PC-9 (cell line): ENCODE measurements around the gene TMTC2. TPM values are rescaled to one million over a fixed set of nuclear protein-coding genes. Genes with fewer than 3 reads are reported as not detected.
"Not testable (repeated sequence)": the region's sequence is repeated elsewhere in the genome, so short reads cannot be mapped to it uniquely, and the experiment has no call there.

ENCODE experiments used
- BruUV-seq: library from RNA; stranded (reverse); fragments of 400-500 nt; replicated peaks from 2 replicates; lab custom pipeline; 2021; lab: Mats Ljungman, UMichigan
- CTCF ChIA-PET: fragments of 300-600 bp; sonication (Branson Sonifier 250); formaldehyde crosslinking; loops from one replicate; lab custom pipeline; 2022; ENCODE audit warnings: antibody characterized with exemption; lab: Charles Lee
- POLR2A ChIA-PET: fragments of 300-600 bp; sonication (Branson Sonifier 250); formaldehyde crosslinking; loops from one replicate; lab custom pipeline; 2022; ENCODE audit warnings: antibody characterized with exemption; ENCODE audit not compliant: unreplicated experiment; lab: Charles Lee
- DNase-seq, 2 experiments: peaks; one replicate each; pipeline versions ENCODE4 v3.0.0 to v3.0.0-alpha.2; 2015 to 2022; ENCODE audit warnings: mixed read lengths in 1 of 2
- H2AFZ ChIP-seq: fragments of 200-600 bp; sonication (generic); 2 replicates; pipeline ENCODE4 v1.8.1; 2017; ENCODE audit warnings: antibody characterized with exemption
- H3F3A ChIP-seq: fragments of 200-600 bp; sonication (generic); 2 replicates; pipeline ENCODE4 v1.8.1; 2017; ENCODE audit warnings: antibody characterized with exemption, mild to moderate bottlenecking, low read depth; ENCODE audit not compliant: insufficient read depth
- H3K27ac ChIP-seq: fragments of 200-600 bp; sonication (generic); 2 replicates; pipeline ENCODE4 v1.6.1; 2016; ENCODE audit warnings: mixed run types
- H3K27me3 ChIP-seq: fragments of 200-600 bp; sonication (generic); 2 replicates; pipeline ENCODE4 v1.6.1; 2016; ENCODE audit warnings: low read depth, mixed run types; ENCODE audit not compliant: insufficient read depth
- H3K36me3 ChIP-seq: fragments of 200-600 bp; sonication (generic); 2 replicates; pipeline ENCODE4 v1.6.1; 2016; ENCODE audit warnings: low read depth, mixed run types
- H3K4me1 ChIP-seq: fragments of 200-600 bp; sonication (generic); replicated peaks from 2 replicates; pipeline ENCODE4 v1.6.1; 2016; ENCODE audit warnings: mixed run types; ENCODE audit not compliant: insufficient read depth
- H3K4me2 ChIP-seq: fragments of 200-600 bp; sonication (generic); 2 replicates; pipeline ENCODE4 v1.6.1; 2017; ENCODE audit warnings: mixed run types
- H3K4me3 ChIP-seq: fragments of 200-600 bp; sonication (generic); 2 replicates; pipeline ENCODE4 v1.6.1; 2016; ENCODE audit warnings: mixed run types
- H3K79me2 ChIP-seq: fragments of 200-600 bp; sonication (generic); 2 replicates; pipeline ENCODE4 v1.6.1; 2017; ENCODE audit warnings: low read depth, mixed run types
- H3K9me2 ChIP-seq: fragments of 200-600 bp; sonication (generic); 2 replicates; pipeline ENCODE4 v1.8.1; 2017; ENCODE audit warnings: mild to moderate bottlenecking; ENCODE audit not compliant: insufficient read depth
- H3K9me3 ChIP-seq: fragments of 200-600 bp; sonication (generic); 2 replicates; pipeline ENCODE4 v1.8.1; 2016; ENCODE audit warnings: low read depth; ENCODE audit not compliant: insufficient read depth
- H4K20me1 ChIP-seq: fragments of 200-600 bp; sonication (generic); 2 replicates; pipeline ENCODE4 v1.8.1; 2017; ENCODE audit not compliant: insufficient read depth
- CTCF ChIP-seq: fragments of 200-600 bp; sonication (generic); conservative IDR thresholded peaks from 2 replicates; pipeline ENCODE4 v1.6.1; 2017; ENCODE audit warnings: mixed run types, antibody characterized with exemption, mild to moderate bottlenecking, moderate library complexity
- EZH2 ChIP-seq: fragments of 200-600 bp; sonication (generic); IDR thresholded peaks from 2 replicates; pipeline ENCODE4 v1.8.0; 2017; ENCODE audit warnings: antibody characterized with exemption, low read depth
- intact Hi-C: fragments of 100-400 bp; cut with micrococcal nuclease; formaldehyde crosslinking; loops from one replicate; pipeline ENCODE4 v1.10.0; 2022; ENCODE audit not compliant: unreplicated experiment
- total RNA-seq: library from RNA; stranded (reverse); gene quantifications from 2 replicates; pipeline ENCODE4 v1.2.3, GENCODE V29; 2021

Gene TMTC2
- total RNA-seq, 1 experiment from 2014 or later = 8.6 TPM

GRCh38 chr12:82839796-82840195, 153.1 kb downstream of the TMTC2 start:
- H3F3A ChIP-seq = no peaks in the 10 kb centered on the region
- no peaks in the 10 kb centered on the region for H4K20me1 ChIP-seq
- H3K4me3 ChIP-seq = no peak overlapping the region
- ChIA-PET CTCF (no interaction called here), POLR2A (no interaction called here)
- no peaks in the 10 kb centered on the region for H3K36me3 ChIP-seq
- no peak overlapping the region for H3K4me2 ChIP-seq
- H3K27me3 ChIP-seq = no peaks in the 10 kb centered on the region
- no peak overlapping the region for H2AFZ ChIP-seq
- no peaks in the 10 kb centered on the region for H3K79me2 ChIP-seq
- no TSS peak for BruUV-seq
- no peaks in the 10 kb centered on the region for H3K9me3 ChIP-seq
- H3K9me2 ChIP-seq = no peaks in the 10 kb centered on the region; the same call in 1 of the 2 replicates
- no peak overlapping the region for H3K27ac ChIP-seq
- intact Hi-C loops = no loop called here
- no peak for DNase-seq
- TF ChIP-seq CTCF = no peak
- TF ChIP-seq EZH2 = no peak
- 0 out of 2 replicates have a peak, but pooled peaks cover 3% of the 10 kb centered on the region for H3K4me1 ChIP-seq

GRCh38 chr12:82841487-82841904, 154.8 kb downstream of the TMTC2 start:
- H3K9me2 ChIP-seq = no peaks in the 10 kb centered on the region; the same call in 1 of the 2 replicates
- H3K9me3 ChIP-seq = no peaks in the 10 kb centered on the region
- H3K27ac ChIP-seq = no peak overlapping the region
- intact Hi-C loops = no loop called here
- H4K20me1 ChIP-seq = no peaks in the 10 kb centered on the region
- ChIA-PET POLR2A (no interaction called here), CTCF (no interaction called here)
- no peaks in the 10 kb centered on the region for H3K79me2 ChIP-seq
- no peak for DNase-seq
- H3K4me1 ChIP-seq = no peaks in the 10 kb centered on the region
- TF ChIP-seq EZH2 = no peak
- no peak for TF ChIP-seq CTCF
- H3K36me3 ChIP-seq = no peaks in the 10 kb centered on the region
- no peak overlapping the region for H3K4me3 ChIP-seq
- H3K4me2 ChIP-seq = no peak overlapping the region
- H3F3A ChIP-seq = no peaks in the 10 kb centered on the region
- H2AFZ ChIP-seq = no peak overlapping the region
- H3K27me3 ChIP-seq = no peaks in the 10 kb centered on the region
- BruUV-seq = no TSS peak

GRCh38 chr12:82842480-82842879, 155.8 kb downstream of the TMTC2 start:
- H3K36me3 ChIP-seq = no peaks in the 10 kb centered on the region
- no peaks in the 10 kb centered on the region for H3K9me3 ChIP-seq
- H3F3A ChIP-seq = no peaks in the 10 kb centered on the region
- POLR2A ChIA-PET = no interaction called here
- no peaks in the 10 kb centered on the region for H3K4me1 ChIP-seq
- no peak overlapping the region for H3K4me2 ChIP-seq
- H4K20me1 ChIP-seq = no peaks in the 10 kb centered on the region
- no peak overlapping the region for H3K27ac ChIP-seq
- no peak for TF ChIP-seq EZH2
- TF ChIP-seq CTCF = no peak
- intact Hi-C loops = no loop called here
- H3K79me2 ChIP-seq = no peaks in the 10 kb centered on the region
- H3K9me2 ChIP-seq = no peaks in the 10 kb centered on the region; the same call in 1 of the 2 replicates
- BruUV-seq = no TSS peak
- DNase-seq = no peak
- CTCF ChIA-PET = no interaction called here
- no peaks in the 10 kb centered on the region for H3K27me3 ChIP-seq
- no peak overlapping the region for H2AFZ ChIP-seq
- no peak overlapping the region for H3K4me3 ChIP-seq

- not testable (repeated sequence) for BruUV-seq, H3K27me3 ChIP-seq
These were observed 158.4 kb downstream of the TMTC2 start for GRCh38 chr12:82845076-82845475.

More at GRCh38 chr12:82845076-82845475, 158.4 kb downstream of the TMTC2 start:
- H4K20me1 ChIP-seq, H3K4me1 ChIP-seq, H3K36me3 ChIP-seq, H3F3A ChIP-seq, H3K27ac ChIP-seq, DNase-seq, H3K9me2 ChIP-seq, H3K9me3 ChIP-seq, POLR2A ChIA-PET, H3K79me2 ChIP-seq, H2AFZ ChIP-seq, intact Hi-C loops, H3K4me3 ChIP-seq, H3K4me2 ChIP-seq: not testable (repeated sequence)
- CTCF ChIA-PET = interaction anchor here (0.6 kb wide), 1 partner anchor 142 kb away, joined by 3 read pairs; no protein-coding TSS in a partner anchor
